Karpas-422 (cell line): ENCODE measurements around the gene PCBP4. TPM values are rescaled to one million over a fixed set of nuclear protein-coding genes. Genes with fewer than 3 reads are reported as not detected.
A peak's percentile ranks its signal among the peaks of the same experiment; 100 is the strongest.

Experiments
- DNase-seq: peaks from one replicate; pipeline ENCODE4 v3.0.0-alpha.2; 2015
- H2AFZ ChIP-seq: fragments of 200-600 bp; sonication (generic); 2 replicates; pipeline ENCODE4 v1.6.1; 2014; ENCODE audit warnings: antibody characterized with exemption, low read length, mixed read lengths
- H3K27ac ChIP-seq: fragments of 200-600 bp; sonication (generic); 2 replicates; pipeline ENCODE4 v1.5.1; 2014; ENCODE audit warnings: mild to moderate bottlenecking, low read length, moderate library complexity
- H3K27me3 ChIP-seq: fragments of 200-600 bp; sonication (generic); 2 replicates; pipeline ENCODE4 v1.6.1; 2014; ENCODE audit warnings: low read length, mixed read lengths
- H3K36me3 ChIP-seq: fragments of 200-600 bp; sonication (generic); 2 replicates; pipeline ENCODE4 v1.6.1; 2014; ENCODE audit warnings: low read length, mixed read lengths; ENCODE audit not compliant: insufficient read depth
- H3K4me1 ChIP-seq: fragments of 200-600 bp; sonication (generic); 2 replicates; pipeline ENCODE4 v1.6.1; 2014; ENCODE audit warnings: mild to moderate bottlenecking, low read length, mixed read lengths
- H3K4me2 ChIP-seq: fragments of 200-600 bp; sonication (generic); 2 replicates; pipeline ENCODE4 v1.6.1; 2014; ENCODE audit warnings: low read length, low read depth, mild to moderate bottlenecking; ENCODE audit not compliant: poor library complexity, severe bottlenecking
- H3K4me3 ChIP-seq: fragments of 200-600 bp; sonication (generic); 2 replicates; pipeline ENCODE4 v1.5.1; 2014; ENCODE audit warnings: mild to moderate bottlenecking, antibody characterized with exemption, low read length, mixed read lengths
- H3K79me2 ChIP-seq: fragments of 200-600 bp; sonication (generic); 2 replicates; pipeline ENCODE4 v1.6.1; 2014; ENCODE audit warnings: mild to moderate bottlenecking, low read length, mixed read lengths
- H3K9ac ChIP-seq: fragments of 200-600 bp; sonication (generic); 2 replicates; pipeline ENCODE4 v1.6.0; 2014; ENCODE audit warnings: low read length
- H3K9me2 ChIP-seq: fragments of 200-600 bp; sonication (generic), shearing (Covaris generic); replicated peaks from 2 replicates; pipeline ENCODE4 v1.6.0; 2014; ENCODE audit warnings: mild to moderate bottlenecking, low read length, moderate library complexity; ENCODE audit not compliant: insufficient read depth
- H3K9me3 ChIP-seq: fragments of 300-700, 200-600 bp; sonication (generic); 2 replicates; pipeline ENCODE4 v1.6.1; 2014; ENCODE audit warnings: low read length, mixed read lengths
- H4K20me1 ChIP-seq: fragments of 200-600 bp; sonication (generic); 2 replicates; pipeline ENCODE4 v1.6.1; 2014; ENCODE audit warnings: mild to moderate bottlenecking, antibody characterized with exemption, low read length, low read depth; ENCODE audit not compliant: insufficient read depth
- total RNA-seq: library from RNA; depleted of rRNA; stranded (reverse); fragments of >200 nt; shearing (Covaris generic); gene quantifications from 2 replicates; pipeline ENCODE4 v1.2.3, GENCODE V29; 2014; ENCODE audit warnings: low replicate concordance

PCBP4 gene
- total RNA-seq, 1 experiment from 2014 or later, result 17.9 TPM

DNA sequence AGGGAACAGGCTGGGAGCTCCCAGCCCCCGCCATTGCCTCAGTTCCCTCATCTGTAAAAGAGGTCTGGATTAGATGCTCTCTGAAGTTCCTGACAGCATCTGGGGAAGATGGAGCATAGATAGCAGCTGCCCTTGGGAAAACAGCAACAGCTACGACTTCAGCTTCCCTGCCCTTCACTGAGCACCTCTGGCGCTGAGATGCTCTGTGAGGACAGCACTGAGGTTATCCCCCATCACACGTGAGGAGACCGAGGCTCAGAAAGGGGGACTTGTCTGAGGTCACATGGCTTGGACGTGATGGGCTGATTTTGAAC, 39.5 kb upstream of the PCBP4 start:
- no peak for DNase-seq
- Histone ChIP-seq H3K27ac (no peak overlapping the region), H3K4me1 (peaks cover 14% of the 10 kb centered on the region), H3K36me3 (no peaks in the 10 kb centered on the region), H3K4me2 (no peak overlapping the region), H4K20me1 (peaks cover 5% of the 10 kb centered on the region; the same call in 1 of the 2 replicates), H3K9me3 (no peaks in the 10 kb centered on the region), H3K9me2 (no peaks in the 10 kb centered on the region), H2AFZ (no peak overlapping the region), H3K9ac (no peak overlapping the region), H3K27me3 (no peaks in the 10 kb centered on the region), H3K4me3 (no peak overlapping the region), H3K79me2 (no peaks in the 10 kb centered on the region)

DNA sequence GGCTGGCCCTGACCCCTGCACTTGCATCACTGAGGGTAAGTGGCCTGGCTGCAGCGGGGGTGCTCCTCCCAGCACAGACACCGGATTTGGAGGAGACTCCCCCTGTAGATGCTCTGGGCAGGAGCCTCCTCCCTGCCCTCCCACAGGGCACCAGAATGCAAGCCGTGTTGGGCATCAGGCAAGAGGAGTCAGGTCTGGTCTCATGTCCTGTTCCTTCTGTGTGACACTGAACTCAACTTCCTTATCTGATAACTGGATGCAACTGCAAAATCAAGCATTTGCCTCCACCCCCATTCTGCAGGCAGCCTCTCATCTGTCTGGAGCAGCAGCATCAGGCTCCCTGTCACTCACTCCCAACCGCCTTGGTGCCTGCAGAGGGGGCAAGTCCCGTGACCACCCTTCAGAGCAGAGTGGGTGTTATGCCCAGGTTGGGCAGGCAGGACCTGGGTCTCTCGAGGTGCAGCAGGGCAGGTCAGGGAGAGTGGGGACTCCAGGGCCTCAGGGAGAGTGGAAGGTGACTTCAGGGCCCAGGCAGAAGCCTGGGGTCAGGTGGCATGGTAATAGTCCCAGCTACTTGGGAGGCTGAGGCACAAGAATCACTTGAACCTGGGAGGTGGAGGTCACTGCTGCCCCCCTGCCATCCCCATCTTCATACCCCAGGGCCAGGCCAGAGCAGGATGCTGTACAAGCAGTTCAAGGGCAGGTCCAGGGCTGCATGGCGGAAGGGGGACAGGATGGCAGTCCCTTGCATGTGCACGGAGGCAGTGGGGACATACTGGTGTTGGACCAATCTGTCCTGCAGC, 39.0 kb upstream of the PCBP4 start:
- Histone ChIP-seq H3K9me2 (no peaks in the 10 kb centered on the region), H3K4me2 (no peak overlapping the region)

GRCh38 chr3:52005571-52005986, 38.3 kb upstream of the PCBP4 start:
- Histone ChIP-seq H3K79me2 (no peaks in the 10 kb centered on the region), H3K9me3 (no peaks in the 10 kb centered on the region), H3K9me2 (no peaks in the 10 kb centered on the region), H3K4me1 (peaks cover 20% of the 10 kb centered on the region), H2AFZ (no peak overlapping the region), H3K36me3 (no peaks in the 10 kb centered on the region), H3K4me3 (no peak overlapping the region), H4K20me1 (peaks cover 5% of the 10 kb centered on the region; the same call in 1 of the 2 replicates), H3K9ac (no peak overlapping the region), H3K27ac (no peak overlapping the region), H3K4me2 (no peak overlapping the region), H3K27me3 (no peaks in the 10 kb centered on the region)
- DNase-seq, result no peak

More for the DNA sequence above, 39.0 kb upstream of the PCBP4 start:
- no peak overlapping the region for H3K9ac ChIP-seq
- no peak overlapping the region for H2AFZ ChIP-seq
- no peak overlapping the region for H3K4me3 ChIP-seq
- no peak for DNase-seq
- H4K20me1 ChIP-seq, result peaks cover 5% of the 10 kb centered on the region; the same call in 1 of the 2 replicates
- H3K27me3 ChIP-seq, result no peaks in the 10 kb centered on the region
- H3K27ac ChIP-seq, result no peak overlapping the region
- H3K4me1 ChIP-seq, result peaks cover 20% of the 10 kb centered on the region
- no peaks in the 10 kb centered on the region for H3K36me3 ChIP-seq
- no peaks in the 10 kb centered on the region for H3K9me3 ChIP-seq
- no peaks in the 10 kb centered on the region for H3K79me2 ChIP-seq

GRCh38 chr3:52004906-52005395, 37.7 kb upstream of the PCBP4 start:
- Histone ChIP-seq H3K79me2 (no peaks in the 10 kb centered on the region), H3K4me3 (no peak overlapping the region), H3K4me2 (no peak overlapping the region), H3K9ac (no peak overlapping the region), H4K20me1 (peaks cover 5% of the 10 kb centered on the region; the same call in 1 of the 2 replicates), H3K9me2 (no peaks in the 10 kb centered on the region), H3K4me1 (peaks cover 20% of the 10 kb centered on the region), H3K27me3 (no peaks in the 10 kb centered on the region), H2AFZ (no peak overlapping the region), H3K36me3 (no peaks in the 10 kb centered on the region), H3K27ac (no peak overlapping the region), H3K9me3 (no peaks in the 10 kb centered on the region)
- DNase-seq, result no peak

DNA sequence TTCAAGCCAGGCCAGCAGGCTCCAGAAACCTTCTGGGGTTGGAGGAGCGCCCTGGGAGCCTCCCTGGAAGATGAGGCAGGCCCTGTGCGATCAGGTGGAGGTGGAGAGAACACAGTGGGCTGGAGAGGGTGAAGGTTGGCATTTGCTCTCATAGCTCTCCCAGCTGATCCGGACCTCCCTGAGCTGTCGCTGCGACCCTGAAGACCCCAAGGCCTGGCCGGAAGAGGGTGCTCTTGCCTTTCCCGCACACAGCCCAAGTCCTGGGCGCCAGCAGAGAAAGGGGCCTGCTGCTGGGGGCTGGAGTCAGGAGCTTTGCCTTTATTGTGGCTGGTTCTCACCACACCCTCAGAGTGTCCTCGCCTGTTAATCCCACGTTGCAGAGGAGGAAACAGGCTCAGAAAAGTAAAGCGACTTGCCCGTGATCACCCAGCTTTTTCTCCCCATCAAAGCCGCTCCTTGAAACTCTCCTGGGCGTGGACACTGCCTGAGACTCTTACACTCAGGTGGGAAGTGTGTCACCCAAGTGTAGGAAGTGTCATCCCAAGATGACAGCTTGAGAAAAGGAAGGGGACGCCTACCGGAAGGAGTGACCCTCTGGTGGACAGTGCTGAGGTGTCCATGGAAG, 37.0 kb upstream of the PCBP4 start:
- H3K4me1 ChIP-seq, result peaks cover 20% of the 10 kb centered on the region
- H3K9ac ChIP-seq, result no peak overlapping the region
- H4K20me1 ChIP-seq, result peaks cover 5% of the 10 kb centered on the region; the same call in 1 of the 2 replicates
- no peaks in the 10 kb centered on the region for H3K9me2 ChIP-seq
- no peak overlapping the region for H3K4me3 ChIP-seq
- H3K9me3 ChIP-seq, result no peaks in the 10 kb centered on the region
- no peaks in the 10 kb centered on the region for H3K27me3 ChIP-seq
- H3K36me3 ChIP-seq, result no peaks in the 10 kb centered on the region
- H2AFZ ChIP-seq, result no peak overlapping the region
- no peak overlapping the region for H3K4me2 ChIP-seq
- H3K27ac ChIP-seq, result no peak overlapping the region
- peak; percentile 78 for DNase-seq
- no peaks in the 10 kb centered on the region for H3K79me2 ChIP-seq

- Histone ChIP-seq H3K4me2 (no peak overlapping the region), H3K79me2 (no peaks in the 10 kb centered on the region), H3K4me1 (peaks cover 20% of the 10 kb centered on the region), H3K36me3 (no peaks in the 10 kb centered on the region), H3K4me3 (no peak overlapping the region), H3K9ac (no peak overlapping the region), H3K27ac (no peak overlapping the region), H2AFZ (no peak overlapping the region), H3K9me2 (no peaks in the 10 kb centered on the region), H4K20me1 (peaks cover 5% of the 10 kb centered on the region; the same call in 1 of the 2 replicates), H3K9me3 (no peaks in the 10 kb centered on the region), H3K27me3 (no peaks in the 10 kb centered on the region)
- no peak for DNase-seq
Observed at GRCh38 chr3:52002748-52003147, 35.5 kb upstream of the PCBP4 start.

DNA sequence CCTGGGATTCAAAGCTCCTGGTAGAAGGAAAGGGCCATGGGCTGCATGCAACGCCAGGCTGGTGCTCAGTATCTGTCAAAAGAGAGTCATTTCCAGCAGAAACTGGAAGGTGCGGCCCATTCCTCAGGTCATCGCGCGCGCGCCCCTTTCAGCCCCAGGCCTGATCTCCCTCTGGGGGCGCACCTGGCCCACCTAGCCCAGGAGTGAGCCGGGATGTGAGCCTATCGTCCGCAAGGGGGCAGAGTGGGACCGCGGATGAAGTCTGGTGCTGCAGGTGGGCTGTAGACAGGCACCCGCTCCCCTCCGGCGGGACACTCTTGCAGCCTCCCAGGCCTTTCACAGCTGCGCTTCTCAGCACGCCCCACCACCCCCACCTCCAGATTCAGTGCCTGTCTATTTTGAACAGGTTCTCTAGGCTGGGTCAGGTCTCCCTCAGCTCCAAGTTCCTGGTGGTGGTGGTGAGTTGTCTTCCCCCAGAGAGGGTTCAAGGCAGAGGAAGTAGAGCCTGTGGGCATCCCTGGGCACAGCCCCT, 34.3 kb upstream of the PCBP4 start:
- H2AFZ ChIP-seq, result no peak overlapping the region
- peaks cover 5% of the 10 kb centered on the region; the same call in 1 of the 2 replicates for H4K20me1 ChIP-seq
- DNase-seq, result peak; percentile 96
- H3K27ac ChIP-seq, result no peak overlapping the region
- no peaks in the 10 kb centered on the region for H3K36me3 ChIP-seq
- no peaks in the 10 kb centered on the region for H3K9me2 ChIP-seq
- H3K27me3 ChIP-seq, result no peaks in the 10 kb centered on the region
- H3K79me2 ChIP-seq, result no peaks in the 10 kb centered on the region
- H3K4me3 ChIP-seq, result no peak overlapping the region
- H3K9me3 ChIP-seq, result no peaks in the 10 kb centered on the region
- peak overlapping the region; percentile 36 for H3K4me2 ChIP-seq
- peaks cover 18% of the 10 kb centered on the region for H3K4me1 ChIP-seq
- 0 out of 2 replicates have a peak overlapping the region, but pooled peaks have one; percentile 19 for H3K9ac ChIP-seq

DNA sequence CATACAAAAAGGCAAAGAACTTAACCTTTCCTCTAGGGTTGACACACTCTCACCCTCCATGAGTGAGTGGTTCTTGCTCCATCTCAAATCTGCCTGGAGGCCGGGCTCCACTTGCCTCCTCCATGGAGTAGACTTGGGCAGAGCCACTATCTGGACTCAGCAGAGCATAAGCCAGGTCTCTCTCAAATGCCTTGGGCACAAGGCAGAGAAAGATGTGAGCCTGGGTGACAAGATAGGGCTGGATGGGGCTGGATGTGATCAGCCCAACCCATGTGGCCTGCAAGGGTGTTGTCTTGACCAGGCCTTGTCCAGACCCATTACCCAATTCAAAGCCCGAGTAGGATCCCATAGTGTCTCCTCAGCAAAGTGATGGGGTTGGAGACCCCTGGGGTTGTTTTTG, 32.6 kb upstream of the PCBP4 start:
- no peak for DNase-seq
- Histone ChIP-seq H3K9ac (0 out of 2 replicates have a peak overlapping the region, but pooled peaks have one; percentile 11), H4K20me1 (peaks cover 10% of the 10 kb centered on the region; the same call in 1 of the 2 replicates), H3K4me2 (no peak overlapping the region), H3K4me3 (no peak overlapping the region), H3K9me3 (no peaks in the 10 kb centered on the region), H2AFZ (no peak overlapping the region), H3K36me3 (peaks cover 8% of the 10 kb centered on the region), H3K27ac (no peak overlapping the region), H3K4me1 (peaks cover 12% of the 10 kb centered on the region), H3K79me2 (peaks cover 9% of the 10 kb centered on the region), H3K27me3 (no peaks in the 10 kb centered on the region), H3K9me2 (no peaks in the 10 kb centered on the region)
